ENCODE measurements around the gene VPS13C.

DNA sequence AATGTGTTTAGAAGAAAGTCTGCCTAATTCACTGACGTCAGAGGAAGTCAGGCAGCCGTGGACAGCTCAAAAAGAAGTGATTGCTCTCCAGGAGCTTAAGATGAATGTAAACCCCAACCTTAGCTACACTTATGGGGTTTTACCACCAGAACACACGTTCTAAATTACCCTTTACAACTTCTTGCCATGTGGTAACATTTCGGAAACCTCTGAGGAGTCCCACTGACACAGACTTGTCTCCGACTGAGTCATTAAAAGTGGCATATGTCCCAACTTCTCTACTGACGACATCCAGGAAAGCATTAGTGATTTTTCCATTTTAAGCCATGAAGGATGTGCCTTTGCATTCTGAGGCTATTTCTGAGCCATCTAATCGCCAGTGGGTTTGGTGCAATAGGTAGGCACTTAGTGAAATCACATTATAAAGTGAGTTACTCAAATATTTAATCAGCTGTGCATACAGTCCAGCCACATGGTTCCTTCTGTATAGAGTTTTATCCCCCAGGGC, 38.9 kb upstream of the VPS13C start:
- TF ChIP-seq, protein P1, sequence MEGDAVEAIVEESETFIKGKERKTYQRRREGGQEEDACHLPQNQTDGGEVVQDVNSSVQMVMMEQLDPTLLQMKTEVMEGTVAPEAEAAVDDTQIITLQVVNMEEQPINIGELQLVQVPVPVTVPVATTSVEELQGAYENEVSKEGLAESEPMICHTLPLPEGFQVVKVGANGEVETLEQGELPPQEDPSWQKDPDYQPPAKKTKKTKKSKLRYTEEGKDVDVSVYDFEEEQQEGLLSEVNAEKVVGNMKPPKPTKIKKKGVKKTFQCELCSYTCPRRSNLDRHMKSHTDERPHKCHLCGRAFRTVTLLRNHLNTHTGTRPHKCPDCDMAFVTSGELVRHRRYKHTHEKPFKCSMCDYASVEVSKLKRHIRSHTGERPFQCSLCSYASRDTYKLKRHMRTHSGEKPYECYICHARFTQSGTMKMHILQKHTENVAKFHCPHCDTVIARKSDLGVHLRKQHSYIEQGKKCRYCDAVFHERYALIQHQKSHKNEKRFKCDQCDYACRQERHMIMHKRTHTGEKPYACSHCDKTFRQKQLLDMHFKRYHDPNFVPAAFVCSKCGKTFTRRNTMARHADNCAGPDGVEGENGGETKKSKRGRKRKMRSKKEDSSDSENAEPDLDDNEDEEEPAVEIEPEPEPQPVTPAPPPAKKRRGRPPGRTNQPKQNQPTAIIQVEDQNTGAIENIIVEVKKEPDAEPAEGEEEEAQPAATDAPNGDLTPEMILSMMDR (conservative IDR thresholded peaks at IDR 0.05) = no peak
- TF ChIP-seq EZH2 (IDR thresholded peaks at IDR 0.05; ENCODE audit: low read depth) = no peak
